ENCODE data around the gene CAPN13. TPM values are rescaled to one million over a fixed set of nuclear protein-coding genes. Genes with fewer than 3 reads are reported as not detected.

CAPN13 gene
- total and polyA plus RNA-seq, 2 experiments from 2014 or later = 0.50 to 0.94 TPM

- TF ChIP-seq REST (IDR thresholded peaks at IDR 0.05; ENCODE audit: unreplicated experiment) (no peak), EZH2 (IDR thresholded peaks at IDR 0.05; ENCODE audit: low read depth, unreplicated experiment) (no peak), POLR2AphosphoS5 (IDR thresholded peaks at IDR 0.05; ENCODE audit: low read depth) (no peak)
Observed at GRCh38 chr2:30738141-30738911, 68.9 kb downstream of the CAPN13 start (continued).

- ATAC-seq = no peak
Observed at GRCh38 chr2:30737326-30737610, 70.0 kb downstream of the CAPN13 start.

More at GRCh38 chr2:30737326-30737610, 70.0 kb downstream of the CAPN13 start:
- no peaks in the 10 kb centered on the region for H3K36me3 ChIP-seq (ENCODE audit: insufficient read depth)
- no peak overlapping the region for H3K27ac ChIP-seq (ENCODE audit: low read depth)
- no peak overlapping the region for H3K4me3 ChIP-seq
- H3K27ac Mint-ChIP-seq = no peak overlapping the region
- no peak overlapping the region for H2AFZ ChIP-seq
- H3K9me3 Mint-ChIP-seq = no peaks in the 10 kb centered on the region
- peaks cover 11% of the 10 kb centered on the region; the same call in 2 of the 3 replicates for H3K4me1 Mint-ChIP-seq
- H3K27me3 ChIP-seq (ENCODE audit: insufficient read depth) = no peaks in the 10 kb centered on the region
- peaks cover 2% of the 10 kb centered on the region for H3K27me3 Mint-ChIP-seq (ENCODE audit: insufficient read depth, low read depth, poor library complexity)
- no peaks in the 10 kb centered on the region for H3F3A ChIP-seq (replicated peaks; ENCODE audit: low read depth)
- no peaks in the 10 kb centered on the region for H3K79me2 ChIP-seq (replicated peaks; ENCODE audit: insufficient read depth)
- TF ChIP-seq CTCF (conservative IDR thresholded peaks at IDR 0.05; ENCODE audit: low read depth in 2 of 2) (no peak), EZH2phosphoT487 (IDR thresholded peaks at IDR 0.05; ENCODE audit: unreplicated experiment) (no peak), EZH2 (IDR thresholded peaks at IDR 0.05; ENCODE audit: low read depth, unreplicated experiment) (no peak), REST (IDR thresholded peaks at IDR 0.05; ENCODE audit: unreplicated experiment) (no peak)
- no peak overlapping the region for H3K4me2 ChIP-seq
- no peaks in the 10 kb centered on the region for H4K20me1 ChIP-seq (replicated peaks; ENCODE audit: insufficient read depth)
- no peak overlapping the region for H3K4me3 Mint-ChIP-seq
- no peaks in the 10 kb centered on the region for H3K36me3 Mint-ChIP-seq (ENCODE audit: low read depth)
- no peak for DNase-seq (ENCODE audit: low spot score)
- H3K9me2 ChIP-seq (ENCODE audit: insufficient read depth) = 0 out of 2 replicates have a peak, but pooled peaks cover 3% of the 10 kb centered on the region
- no peaks in the 10 kb centered on the region for H3K4me1 ChIP-seq (ENCODE audit: insufficient read depth)
